Measurements from ENCODE around the gene UCP2.

The UCP2 gene

GRCh38 chr11:73969091-73969490 lies 13.6 kb downstream of the UCP2 start:
- no peak for FAIRE-seq

GRCh38 chr11:73968356-73968966 lies 14.2 kb downstream of the UCP2 start:
- no peak for FAIRE-seq

DNA sequence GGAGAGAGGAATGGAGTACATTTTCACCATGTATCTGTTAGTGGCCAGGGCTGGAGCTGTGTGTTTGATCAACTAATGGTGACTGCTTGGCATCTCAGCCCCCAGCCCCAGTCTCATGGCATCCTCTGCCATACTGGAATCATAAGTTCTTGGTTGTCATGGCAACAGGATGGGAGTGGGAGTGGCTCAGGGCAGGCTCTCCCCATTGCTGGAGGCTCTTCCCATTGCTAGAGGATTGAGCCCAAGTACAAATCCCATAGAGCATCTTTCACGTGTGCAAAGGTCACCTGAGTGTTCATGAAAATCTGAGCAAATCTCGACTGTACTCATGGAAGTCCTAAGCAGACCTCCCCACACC lies 16.9 kb downstream of the UCP2 start:
- no peak for FAIRE-seq

DNA sequence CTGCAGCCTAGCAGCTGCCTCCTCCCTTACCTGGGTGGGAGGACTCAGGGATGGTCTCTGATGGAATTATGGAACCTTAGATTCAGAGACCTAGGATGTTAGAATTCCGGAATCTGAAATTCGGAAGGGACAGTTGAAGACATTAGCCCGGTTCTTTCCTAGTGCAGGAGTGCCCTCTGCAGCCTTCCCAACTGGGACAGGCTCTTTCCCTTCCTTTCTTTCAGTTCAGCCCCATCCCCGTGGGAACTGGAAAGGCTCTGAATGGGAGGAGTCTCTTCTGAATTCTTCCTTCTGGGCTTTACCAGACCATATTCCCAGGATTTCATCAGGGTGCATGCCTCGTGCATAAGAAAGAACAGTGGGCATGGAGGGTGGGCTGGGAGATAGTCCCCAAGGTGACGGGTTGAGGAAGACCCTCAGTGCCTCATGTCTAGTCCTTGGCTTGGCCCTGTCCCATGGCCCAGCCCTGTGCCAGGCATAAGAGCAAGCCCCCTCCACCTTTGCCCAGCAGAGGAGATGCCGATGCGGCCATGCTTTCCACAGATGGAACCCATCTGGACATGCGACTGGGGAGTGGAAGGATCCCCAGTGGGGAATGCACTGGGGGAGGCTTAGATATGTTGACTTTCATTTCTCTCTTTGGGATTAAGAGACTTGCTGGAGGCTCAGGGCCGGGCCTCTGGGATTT lies 17.4 kb downstream of the UCP2 start:
- FAIRE-seq: no peak

- no peak for FAIRE-seq
Observed at GRCh38 chr11:73963861-73964260, 18.8 kb downstream of the UCP2 start.

DNA sequence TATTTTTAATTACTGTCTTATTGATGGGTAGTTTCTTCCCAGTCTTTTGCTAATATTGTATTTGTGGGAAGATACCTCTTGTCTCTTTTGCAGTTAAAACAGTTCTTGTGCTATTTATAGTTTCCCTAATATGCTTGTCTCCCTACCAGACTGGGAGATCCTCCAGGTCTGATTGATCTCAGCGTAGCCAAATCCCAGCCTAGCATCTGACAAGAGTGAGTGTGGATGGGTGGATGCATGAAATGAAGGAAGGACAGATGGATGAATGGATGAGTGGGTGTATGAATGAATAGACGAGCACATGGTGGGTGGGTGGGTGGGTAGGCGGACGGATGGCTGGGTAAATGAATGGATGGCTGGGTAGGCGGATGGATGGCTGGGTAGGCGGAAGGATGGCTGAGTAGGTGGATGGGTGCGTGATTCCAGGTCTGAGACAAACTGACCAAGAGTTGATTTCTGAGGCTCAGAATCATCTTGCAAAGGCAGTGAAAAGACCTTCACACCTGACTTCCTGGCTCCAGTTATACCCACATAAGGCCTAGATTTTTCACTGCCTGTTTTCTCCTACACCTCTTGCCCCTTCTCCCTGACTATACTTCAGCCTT lies 20.4 kb downstream of the UCP2 start:
- no peak for FAIRE-seq

DNA sequence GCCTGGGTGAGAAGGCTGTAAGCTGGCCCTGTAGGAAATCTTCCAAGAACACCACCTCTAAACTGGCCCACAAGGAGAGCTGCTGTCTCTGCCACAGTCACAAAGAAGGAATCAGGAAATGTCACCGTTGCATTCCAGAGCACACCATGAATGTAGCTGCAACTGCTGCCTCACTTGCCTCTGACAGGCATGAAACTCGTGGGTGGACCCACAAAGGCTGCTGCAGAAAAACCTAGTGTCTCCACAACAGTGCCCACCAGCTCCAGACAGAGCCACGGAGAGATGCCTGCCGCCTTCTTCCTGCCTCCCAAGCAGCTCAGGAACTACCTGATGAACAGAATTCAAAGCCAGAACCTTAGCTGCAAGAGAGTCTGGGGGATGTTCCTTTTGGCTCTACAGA lies 21.3 kb downstream of the UCP2 start:
- FAIRE-seq: no peak

DNA sequence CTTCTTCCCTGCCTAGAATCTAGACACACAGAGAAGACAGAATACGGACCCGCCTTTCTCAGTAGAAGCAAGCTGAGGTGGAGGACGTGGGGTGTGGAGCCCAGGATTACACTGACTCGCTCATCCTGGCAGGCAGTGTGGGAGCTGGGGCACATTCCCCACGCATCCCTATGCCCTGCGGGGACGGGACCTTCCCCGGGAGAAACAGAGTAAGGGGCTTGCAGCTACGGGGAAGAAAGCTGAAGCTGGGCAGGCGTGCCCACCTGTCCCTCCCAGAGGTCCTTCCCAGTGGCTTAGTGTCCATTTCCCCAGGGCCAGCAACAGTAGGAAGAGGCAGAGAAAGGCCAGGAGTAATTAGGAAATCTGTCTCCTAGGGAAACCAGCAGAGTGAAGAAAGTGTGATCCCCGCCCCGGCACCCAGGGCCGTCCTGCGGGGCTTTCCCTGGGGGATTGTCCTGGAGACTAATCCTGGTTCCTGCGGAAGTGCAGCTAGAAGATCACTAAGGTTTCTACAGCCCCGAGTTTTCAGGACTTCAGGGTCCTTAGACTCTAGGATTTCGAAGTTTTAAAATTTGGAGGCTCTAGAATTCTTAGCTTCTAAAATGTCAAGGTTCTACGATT lies 24.0 kb downstream of the UCP2 start:
- FAIRE-seq: no peak

GRCh38 chr11:73957654-73958361 lies 24.8 kb downstream of the UCP2 start:
- no peak for FAIRE-seq

DNA sequence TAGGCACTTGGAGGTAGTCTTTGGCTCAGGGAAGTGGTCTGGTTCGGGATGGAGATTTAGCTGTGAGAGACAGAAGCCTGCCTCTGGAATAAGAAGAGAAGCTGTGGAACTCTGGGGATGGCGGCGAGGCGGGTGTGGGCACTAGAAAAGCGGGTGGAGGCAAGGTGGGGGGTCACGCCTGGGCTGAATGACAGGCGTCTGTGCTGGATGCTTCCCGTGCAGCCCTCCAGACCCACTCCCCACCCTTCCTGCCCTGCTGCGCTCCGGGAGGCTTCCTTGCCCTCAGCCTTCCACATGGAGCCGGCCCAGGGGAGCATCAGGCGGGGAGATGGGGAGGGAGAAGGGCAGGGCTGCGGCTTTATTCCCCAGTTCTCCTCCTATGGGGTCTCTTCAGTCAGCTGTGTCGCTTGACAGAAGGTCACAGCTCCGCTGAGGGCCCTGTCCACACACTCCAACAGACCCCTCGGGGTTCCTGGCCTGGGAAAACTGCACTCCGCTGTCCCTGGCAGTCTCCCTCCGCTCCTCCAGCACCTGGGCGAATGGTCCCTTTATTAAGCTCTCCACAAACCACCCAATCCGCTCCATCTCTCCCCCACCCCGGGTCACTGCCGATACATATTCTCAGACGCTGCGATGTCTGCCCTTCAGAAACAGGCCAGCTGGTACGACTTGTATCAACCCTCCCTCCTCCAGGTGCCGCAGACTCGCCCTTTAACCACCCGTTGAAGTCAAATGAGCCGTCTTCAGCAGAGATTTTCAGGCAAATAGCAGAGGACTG lies 25.6 kb downstream of the UCP2 start:
- FAIRE-seq: no peak

DNA sequence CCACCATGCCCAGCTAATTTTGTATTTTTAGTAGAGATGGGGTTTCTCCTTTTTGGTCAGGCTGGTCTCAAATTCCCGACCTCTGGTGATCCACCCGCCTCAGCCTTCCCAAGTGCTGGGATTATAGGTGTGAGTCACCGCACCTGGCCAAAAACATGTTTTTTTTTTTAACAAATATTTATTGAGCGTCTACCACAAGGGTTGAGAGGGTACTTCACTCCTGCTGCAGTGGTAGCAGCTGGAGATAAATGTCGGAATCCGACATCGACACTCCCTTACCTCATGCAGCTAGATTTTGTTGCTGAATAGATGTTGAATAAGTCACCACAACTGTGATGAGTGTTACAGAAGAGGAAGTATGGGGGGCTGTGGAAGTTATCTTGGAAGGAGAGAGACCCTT lies 30.8 kb downstream of the UCP2 start:
- FAIRE-seq: no peak

DNA sequence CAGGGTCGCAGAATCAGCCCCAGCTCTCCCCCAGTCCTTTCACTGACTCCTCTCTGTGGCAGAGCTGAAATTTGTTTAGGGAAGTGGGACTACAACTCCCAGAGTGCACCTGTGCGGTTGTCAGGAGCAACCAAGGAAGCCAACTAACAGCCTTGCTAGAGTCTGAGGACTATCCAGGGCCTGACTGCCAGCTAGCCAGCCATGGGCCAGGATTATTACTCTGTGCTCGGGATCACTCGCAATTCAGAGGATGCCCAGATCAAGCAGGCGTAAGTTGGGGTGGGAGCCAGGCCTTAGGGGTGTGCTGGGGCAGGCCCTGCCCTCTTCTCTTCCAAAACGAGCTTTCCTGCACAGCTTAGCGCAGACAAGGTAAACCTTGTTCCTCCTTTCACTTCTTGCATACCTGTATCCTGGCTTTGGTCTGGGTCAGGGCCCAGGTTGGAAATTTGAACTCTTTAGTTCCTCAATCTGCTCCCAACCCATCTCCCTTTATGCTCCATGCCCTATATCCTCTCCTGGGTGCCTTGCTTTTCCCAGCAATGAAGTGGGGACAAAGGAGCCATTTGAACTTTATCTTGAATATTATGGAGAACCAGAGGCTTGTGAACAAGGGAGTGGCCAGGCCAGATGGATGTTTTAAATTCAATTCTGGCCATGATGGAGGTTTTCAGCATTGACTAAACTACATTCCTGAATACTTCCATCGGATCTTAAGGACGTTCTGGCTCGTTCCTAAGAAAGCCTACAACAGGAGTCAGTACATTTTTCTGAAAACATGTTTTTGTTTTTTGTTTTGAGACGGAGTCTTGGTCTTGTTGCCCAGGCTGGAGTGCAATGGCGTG lies 31.6 kb downstream of the UCP2 start, which contains the start of gene DNAJB13:
TSS of gene DNAJB13 (plus strand) at position 158 of the 842 bp plus-strand sequence. CDS start at position 202, 44 bp downstream.
- FAIRE-seq: no peak

DNA sequence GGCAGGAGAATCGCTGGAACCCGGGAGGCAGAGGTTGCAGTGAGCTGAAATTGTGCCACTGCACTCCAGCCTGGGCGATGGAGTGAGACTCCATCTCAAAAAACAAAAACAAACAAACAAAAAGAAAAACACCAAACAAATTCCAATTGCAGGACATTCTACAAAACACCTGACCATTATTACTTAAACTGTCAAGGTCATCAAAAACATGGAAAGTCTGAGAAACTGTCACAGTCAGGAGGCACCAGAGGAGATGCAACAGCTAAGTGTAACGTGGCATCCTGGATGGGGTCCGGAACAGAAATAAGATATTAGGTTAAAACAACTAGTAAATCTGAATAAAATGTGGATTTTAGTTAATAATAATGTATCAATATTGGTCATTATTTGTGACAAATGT lies 32.7 kb downstream of the UCP2 start:
- FAIRE-seq: no peak

DNA sequence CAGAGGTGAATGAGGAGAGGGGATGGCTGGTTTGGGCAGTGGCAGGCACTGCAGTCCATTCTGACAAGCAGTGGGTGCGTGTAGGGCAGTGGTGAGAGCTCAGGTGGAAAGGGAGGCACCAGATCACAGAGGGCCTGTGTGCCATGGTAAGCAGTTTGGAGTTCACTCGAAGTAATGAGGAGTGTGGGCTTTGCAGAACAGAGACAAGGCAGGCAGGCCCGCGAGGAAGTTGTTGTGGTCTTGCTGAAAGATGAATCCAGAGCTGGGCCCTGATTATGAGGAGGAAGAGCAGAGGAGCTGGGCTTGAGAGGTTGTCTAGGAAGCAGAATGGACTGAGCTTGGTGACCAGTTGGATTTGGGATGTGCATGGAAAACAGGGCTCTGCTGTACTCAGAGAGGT lies 33.4 kb downstream of the UCP2 start:
- no peak for FAIRE-seq

DNA sequence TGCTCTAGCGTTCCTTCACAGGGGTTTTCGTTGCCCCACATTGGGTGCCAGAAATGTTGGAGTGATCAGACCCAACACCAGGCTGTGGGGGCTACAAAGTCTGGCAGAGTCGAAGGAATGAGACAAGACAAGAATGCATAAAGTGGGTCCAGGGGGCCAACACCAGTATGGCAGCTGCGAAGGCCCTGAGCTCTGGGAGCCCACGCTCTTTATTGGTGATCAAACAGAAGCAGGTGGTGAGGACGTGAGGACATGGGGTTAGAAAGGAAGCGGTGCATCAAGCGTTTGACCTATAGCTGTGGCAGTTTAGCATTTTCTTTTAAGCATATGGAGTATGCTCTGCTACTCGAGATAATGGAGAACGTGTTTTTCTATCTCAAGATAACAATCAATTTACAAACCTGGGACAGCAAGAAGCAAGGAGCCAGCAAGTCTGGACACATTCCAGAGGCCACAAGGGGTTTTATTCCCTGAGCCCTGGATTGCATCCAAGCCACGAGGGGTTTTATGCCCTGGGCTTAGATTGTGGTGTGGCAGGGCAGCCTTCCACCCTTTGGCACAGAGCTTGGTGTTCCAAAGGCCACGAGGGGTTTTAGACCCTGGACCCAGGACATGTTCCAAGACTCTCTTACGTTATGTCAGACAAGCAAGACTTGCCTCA lies 35.7 kb downstream of the UCP2 start:
- no peak for FAIRE-seq

DNA sequence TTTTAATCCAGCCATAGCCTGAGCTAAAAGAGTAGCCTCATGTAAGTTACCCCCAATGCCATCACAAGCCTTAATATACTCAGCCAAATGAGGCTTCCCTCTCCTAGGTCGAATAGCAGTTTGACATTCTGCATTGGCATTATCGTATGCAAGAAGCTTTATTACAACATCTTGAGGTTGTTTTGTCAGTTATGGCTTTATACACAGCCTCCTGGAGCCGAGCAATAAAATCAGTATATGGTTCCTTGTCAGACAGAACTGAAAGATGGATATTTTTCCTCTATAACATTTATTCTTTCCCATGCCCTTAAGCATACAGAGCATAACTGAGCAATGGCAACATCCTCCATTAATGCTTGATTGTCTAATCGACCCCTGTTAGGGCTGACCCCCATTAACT lies 37.2 kb downstream of the UCP2 start:
- no peak for FAIRE-seq

DNA sequence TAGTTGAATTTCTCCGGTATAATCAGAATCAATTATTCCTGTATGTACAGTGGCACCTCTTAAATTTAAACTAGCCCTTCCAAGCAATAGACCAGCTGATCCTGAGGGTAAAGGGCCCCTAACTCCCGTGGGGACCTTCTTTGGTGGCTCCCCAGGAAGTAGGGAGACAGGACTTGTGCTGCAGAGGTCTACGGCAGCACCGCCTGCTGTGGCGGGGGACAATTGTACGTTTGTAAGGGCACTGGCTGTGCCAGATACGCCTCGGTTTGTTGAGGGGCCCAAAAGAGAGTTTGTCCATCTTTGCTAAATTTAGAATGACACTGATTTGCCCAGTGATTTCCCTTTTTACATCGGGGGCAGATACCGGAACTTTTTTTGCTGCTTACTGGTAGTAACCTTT lies 37.7 kb downstream of the UCP2 start:
- FAIRE-seq: no peak

DNA sequence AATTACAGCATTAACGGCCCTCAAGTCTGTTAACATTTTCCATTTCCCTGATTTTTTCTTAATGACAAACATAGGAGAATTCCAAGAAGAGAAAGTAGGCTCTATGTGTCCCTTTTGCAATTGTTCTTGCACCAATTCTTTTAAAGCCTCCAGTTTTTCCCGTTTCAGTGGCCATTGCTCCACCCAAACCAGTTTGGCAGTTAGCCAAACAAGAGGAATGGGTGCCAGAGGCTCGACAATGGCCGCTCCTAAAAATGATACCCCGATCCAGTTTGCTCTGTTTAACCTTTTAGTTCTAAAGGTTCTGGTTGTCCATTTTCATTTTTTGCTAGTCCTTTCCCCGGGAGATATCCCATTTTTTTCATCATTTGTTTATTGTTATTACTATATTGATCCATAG lies 38.6 kb downstream of the UCP2 start:
- FAIRE-seq: no peak

GRCh38 chr11:73942010-73942409 lies 40.6 kb downstream of the UCP2 start:
- FAIRE-seq: no peak

DNA sequence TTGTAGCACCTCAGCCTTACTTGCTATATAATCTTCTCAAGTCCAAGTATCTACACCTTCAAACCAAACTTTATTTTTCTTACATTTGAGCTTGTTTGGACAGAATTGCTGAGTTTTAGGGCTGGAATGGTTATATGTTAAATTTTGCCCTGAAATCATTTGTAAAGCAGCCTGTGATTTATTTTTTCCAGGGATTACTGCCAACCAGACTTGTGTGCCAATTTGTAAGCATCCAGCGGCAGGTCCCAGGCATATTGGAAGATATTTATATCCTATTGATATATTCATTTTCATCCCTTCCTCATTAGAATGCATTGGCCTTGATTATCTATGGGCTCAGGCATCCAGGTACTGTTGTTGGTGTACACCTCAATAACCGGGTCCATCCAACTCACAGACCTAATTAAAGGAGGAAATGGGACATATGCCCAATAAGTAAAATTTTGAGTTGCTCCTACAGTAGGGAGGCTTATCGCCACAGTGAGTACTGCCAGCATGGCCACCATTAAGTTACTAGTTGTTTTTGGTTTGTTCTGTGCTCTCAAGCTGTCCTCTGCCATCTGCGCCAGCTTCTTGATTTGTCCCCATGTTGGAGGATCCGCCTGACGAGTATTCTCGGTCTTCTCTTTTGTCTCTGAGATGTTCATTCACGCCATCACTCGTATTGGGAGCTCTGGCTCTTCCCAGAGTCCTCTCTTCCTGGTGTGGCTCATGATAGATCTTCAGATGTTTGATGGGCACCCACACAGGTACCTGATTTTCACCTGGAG lies 41.7 kb downstream of the UCP2 start:
- no peak for FAIRE-seq

Measured in A204.1 (cell line).